IPS-15b (cell line): Measurements from ENCODE around the gene THSD4.
"Not testable (repeated sequence)": the region's sequence is repeated elsewhere in the genome, so short reads cannot be mapped to it uniquely, and the experiment has no call there.

ENCODE experiments used
- H3K27me3 ChIP-seq: one replicate; pipeline ENCODE4 v1.6.1; 2013; ENCODE audit warnings: low read length; ENCODE audit not compliant: control insufficient read depth, insufficient read depth
- H3K36me3 ChIP-seq: one replicate; pipeline ENCODE4 v1.6.1; 2013; ENCODE audit warnings: low read length; ENCODE audit not compliant: control insufficient read depth, insufficient read depth
- H3K4me1 ChIP-seq: one replicate; pipeline ENCODE4 v1.6.1; 2013; ENCODE audit warnings: mild to moderate bottlenecking, low read length; ENCODE audit not compliant: control insufficient read depth, insufficient read depth
- H3K4me3 ChIP-seq: one replicate; pipeline ENCODE4 v1.5.1; 2013; ENCODE audit warnings: low read depth, low read length
- H3K9ac ChIP-seq: one replicate; pipeline ENCODE4 v1.6.1; 2013; ENCODE audit warnings: low read depth, mild to moderate bottlenecking, low read length
- H3K9me3 ChIP-seq: one replicate; pipeline ENCODE4 v1.6.1; 2013; ENCODE audit warnings: mild to moderate bottlenecking, low read length; ENCODE audit not compliant: control insufficient read depth, insufficient read depth

THSD4 gene

GRCh38 chr15:71261418-71261817 is 146.1 kb downstream of the THSD4 start:
- Histone ChIP-seq H3K36me3 (no peaks in the 10 kb centered on the region), H3K27me3 (no peaks in the 10 kb centered on the region), H3K9me3 (no peaks in the 10 kb centered on the region), H3K4me3 (no peak overlapping the region), H3K9ac (no peak overlapping the region), H3K4me1 (no peaks in the 10 kb centered on the region)

DNA sequence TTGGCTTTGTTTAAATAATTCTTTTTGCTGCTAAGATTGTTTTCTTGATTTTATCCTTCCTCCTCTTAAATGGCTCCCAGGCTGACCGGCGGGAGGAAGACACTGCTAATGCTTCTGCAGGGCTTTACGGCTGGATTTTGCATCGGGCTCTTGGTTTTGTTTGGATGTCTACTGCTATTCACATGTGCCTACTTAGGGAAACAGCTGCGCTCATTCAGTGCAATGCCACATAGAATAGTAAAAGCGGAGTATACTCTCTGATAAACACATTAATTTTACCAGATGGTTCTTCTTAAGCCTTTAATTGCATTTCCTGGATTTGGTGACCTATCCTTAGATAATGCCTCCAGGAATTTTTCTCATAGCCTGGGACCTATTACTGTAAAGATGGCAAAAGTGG is 146.6 kb downstream of the THSD4 start:
- H3K36me3 ChIP-seq, result no peaks in the 10 kb centered on the region
- no peaks in the 10 kb centered on the region for H3K9me3 ChIP-seq
- H3K9ac ChIP-seq, result no peak overlapping the region
- no peaks in the 10 kb centered on the region for H3K4me1 ChIP-seq
- H3K4me3 ChIP-seq, result no peak overlapping the region
- H3K27me3 ChIP-seq, result no peaks in the 10 kb centered on the region

GRCh38 chr15:71262599-71262998 is 147.3 kb downstream of the THSD4 start:
- no peaks in the 10 kb centered on the region for H3K36me3 ChIP-seq
- no peaks in the 10 kb centered on the region for H3K9me3 ChIP-seq
- H3K4me1 ChIP-seq, result no peaks in the 10 kb centered on the region
- no peak overlapping the region for H3K4me3 ChIP-seq
- no peaks in the 10 kb centered on the region for H3K27me3 ChIP-seq
- H3K9ac ChIP-seq, result no peak overlapping the region

DNA sequence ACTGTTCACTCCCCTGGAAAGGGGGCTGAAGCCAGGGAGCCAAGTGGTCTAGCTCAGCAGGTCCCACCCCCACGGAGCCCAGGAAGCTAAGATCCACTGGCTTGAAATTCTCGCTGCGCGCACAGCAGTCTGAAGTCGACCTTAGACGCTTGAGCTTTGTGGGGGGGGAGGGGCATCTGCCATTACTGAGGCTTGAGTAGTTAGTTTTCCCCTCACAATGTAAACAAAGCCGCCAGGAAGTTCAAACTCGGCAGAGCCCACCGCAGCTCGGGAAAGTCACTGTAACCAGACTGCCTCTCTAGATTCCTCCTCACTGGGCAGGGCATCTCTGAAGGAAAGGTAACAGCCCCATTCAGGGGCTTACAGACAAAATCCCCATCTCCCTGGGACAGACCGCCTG is 150.3 kb downstream of the THSD4 start:
- not testable (repeated sequence) for H3K4me1 ChIP-seq, H3K27me3 ChIP-seq, H3K9ac ChIP-seq, H3K4me3 ChIP-seq, H3K36me3 ChIP-seq, H3K9me3 ChIP-seq

DNA sequence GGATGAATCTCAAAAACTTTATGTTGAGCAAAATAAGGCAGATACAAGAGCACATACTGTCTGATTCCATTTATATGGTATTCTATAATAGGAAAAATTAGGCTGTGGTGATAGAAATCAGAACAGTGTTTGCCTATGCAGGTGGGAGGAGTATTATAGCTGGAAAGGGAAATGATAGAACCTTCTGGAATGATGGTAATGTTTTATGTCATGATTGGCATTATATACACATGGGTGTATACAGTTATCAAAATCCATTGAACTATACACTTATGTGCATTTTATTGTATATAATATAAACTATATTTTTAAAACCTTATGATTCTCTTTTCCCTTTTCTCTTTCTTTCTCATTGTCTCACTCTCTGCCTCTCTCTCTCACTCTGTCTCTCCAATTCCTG is 156.1 kb downstream of the THSD4 start:
- peaks cover 6% of the 10 kb centered on the region for H3K4me1 ChIP-seq
- H3K9me3 ChIP-seq, result no peaks in the 10 kb centered on the region
- H3K4me3 ChIP-seq, result no peak overlapping the region
- H3K9ac ChIP-seq, result no peak overlapping the region
- no peaks in the 10 kb centered on the region for H3K27me3 ChIP-seq
- no peaks in the 10 kb centered on the region for H3K36me3 ChIP-seq

GRCh38 chr15:71272932-71273331 is 157.7 kb downstream of the THSD4 start:
- Histone ChIP-seq H3K27me3 (no peaks in the 10 kb centered on the region), H3K4me3 (no peak overlapping the region), H3K9me3 (no peaks in the 10 kb centered on the region), H3K4me1 (peaks cover 6% of the 10 kb centered on the region), H3K9ac (no peak overlapping the region), H3K36me3 (no peaks in the 10 kb centered on the region)

GRCh38 chr15:71273731-71274447 is 158.6 kb downstream of the THSD4 start:
- no peak overlapping the region for H3K9ac ChIP-seq

DNA sequence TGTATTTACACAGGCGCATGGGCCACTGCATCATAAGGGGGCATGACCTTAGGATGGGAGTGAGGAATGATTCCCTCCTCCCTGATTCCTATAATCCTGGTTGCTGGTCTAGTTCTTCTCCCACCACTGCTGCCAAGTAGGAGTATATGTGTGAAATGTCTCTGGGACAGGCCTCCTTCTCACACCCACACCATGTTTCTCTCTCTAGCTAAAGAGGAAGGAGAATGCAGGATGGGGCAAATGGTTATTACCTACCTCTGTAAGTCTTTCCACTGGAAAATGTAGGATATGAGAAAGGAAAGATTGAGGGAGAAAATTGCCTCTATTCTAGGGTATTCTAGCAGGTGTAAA is 159.2 kb downstream of the THSD4 start:
- Histone ChIP-seq H3K9me3 (no peaks in the 10 kb centered on the region), H3K27me3 (no peaks in the 10 kb centered on the region), H3K36me3 (no peaks in the 10 kb centered on the region), H3K4me3 (no peak overlapping the region), H3K9ac (no peak overlapping the region), H3K4me1 (peaks cover 6% of the 10 kb centered on the region)

More at GRCh38 chr15:71273731-71274447, 158.6 kb downstream of the THSD4 start:
- Histone ChIP-seq H3K36me3 (no peaks in the 10 kb centered on the region), H3K27me3 (no peaks in the 10 kb centered on the region), H3K4me3 (no peak overlapping the region), H3K4me1 (peaks cover 6% of the 10 kb centered on the region), H3K9me3 (no peaks in the 10 kb centered on the region)

DNA sequence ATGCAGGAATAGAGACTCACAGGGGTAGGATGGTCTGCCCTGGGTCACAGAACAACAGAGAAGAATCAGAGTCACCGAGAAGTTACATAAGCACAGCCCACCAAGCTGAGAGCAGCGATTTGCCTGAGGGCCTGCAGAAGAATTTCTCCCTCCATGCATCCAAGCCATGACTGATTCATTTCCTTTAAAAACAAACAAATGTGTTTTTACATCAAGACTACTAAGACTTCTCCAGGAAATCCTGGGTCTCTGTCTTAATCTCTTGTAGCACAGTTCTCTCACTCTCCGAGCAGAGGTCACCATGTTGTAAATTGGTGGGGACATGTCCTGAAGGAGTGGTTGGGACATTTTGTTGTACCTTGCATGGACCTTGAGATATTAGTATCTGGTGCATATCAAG is 159.8 kb downstream of the THSD4 start:
- H3K9ac ChIP-seq, result no peak overlapping the region
- peaks cover 6% of the 10 kb centered on the region for H3K4me1 ChIP-seq
- no peak overlapping the region for H3K4me3 ChIP-seq
- no peaks in the 10 kb centered on the region for H3K36me3 ChIP-seq
- H3K27me3 ChIP-seq, result no peaks in the 10 kb centered on the region
- H3K9me3 ChIP-seq, result no peaks in the 10 kb centered on the region

GRCh38 chr15:71275566-71276335 is 160.5 kb downstream of the THSD4 start:
- no peaks in the 10 kb centered on the region for H3K27me3 ChIP-seq
- H3K36me3 ChIP-seq, result no peaks in the 10 kb centered on the region
- no peak overlapping the region for H3K9ac ChIP-seq
- peaks cover 6% of the 10 kb centered on the region for H3K4me1 ChIP-seq
- H3K9me3 ChIP-seq, result no peaks in the 10 kb centered on the region
- no peak overlapping the region for H3K4me3 ChIP-seq

- H3K27me3 ChIP-seq, result no peaks in the 10 kb centered on the region
- peaks cover 6% of the 10 kb centered on the region for H3K4me1 ChIP-seq
- H3K9me3 ChIP-seq, result no peaks in the 10 kb centered on the region
These were observed 161.0 kb downstream of the THSD4 start for GRCh38 chr15:71276336-71276665.

DNA sequence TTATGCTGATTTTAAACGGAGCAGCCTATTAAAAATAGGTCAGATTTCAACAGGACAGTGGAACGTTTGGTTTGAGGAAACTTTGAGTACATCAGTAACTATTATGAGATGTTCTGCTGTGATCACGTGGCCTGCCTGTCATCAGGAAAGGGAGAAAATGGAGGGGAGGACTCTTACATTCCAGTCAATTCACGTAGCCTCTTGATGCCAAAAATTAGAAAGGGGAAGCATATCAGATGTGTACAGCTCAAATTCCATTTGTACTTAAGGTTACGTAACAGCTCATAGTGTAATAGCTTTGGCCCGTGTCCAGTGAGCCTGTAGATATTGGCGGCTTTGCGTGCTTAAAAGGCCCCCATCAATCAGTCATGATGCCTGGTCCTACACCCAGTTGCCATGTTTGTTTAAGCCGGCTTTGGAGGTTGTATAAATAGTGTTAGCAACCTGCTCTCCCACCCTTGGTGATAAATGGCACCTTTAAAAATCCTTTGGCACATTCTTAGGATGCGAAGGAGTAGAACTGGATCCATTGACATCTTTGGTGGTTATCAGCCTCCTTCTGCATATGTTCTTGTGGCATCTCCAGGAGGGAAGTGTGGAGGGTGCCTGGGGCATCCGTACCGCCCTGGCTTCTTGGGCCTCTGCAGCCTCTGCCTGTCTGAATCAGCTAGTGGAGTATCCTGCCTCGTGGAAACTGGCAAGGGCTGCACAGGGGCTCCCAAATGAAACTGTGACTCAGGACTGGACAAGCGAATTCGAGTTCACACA is 163.9 kb downstream of the THSD4 start:
- Histone ChIP-seq H3K27me3 (no peaks in the 10 kb centered on the region), H3K9ac (no peak overlapping the region), H3K9me3 (no peaks in the 10 kb centered on the region), H3K36me3 (no peaks in the 10 kb centered on the region), H3K4me1 (peaks cover 9% of the 10 kb centered on the region), H3K4me3 (no peak overlapping the region)

More at GRCh38 chr15:71276336-71276665, 161.0 kb downstream of the THSD4 start:
- no peak overlapping the region for H3K9ac ChIP-seq
- H3K4me3 ChIP-seq, result no peak overlapping the region
- no peaks in the 10 kb centered on the region for H3K36me3 ChIP-seq
